Stimulated activated CD4-positive, alpha-beta T cell treated with anti-CD3 and anti-CD28 coated beads, TNF-alpha, amount 100 ng/mL, for 4 hours (primary cell): ENCODE results near the gene NATD1.

Experiments used
- DNase-seq, 3 experiments: peaks; one replicate each; pipeline ENCODE4 v3.0.0-alpha.2; 2020; ENCODE audit warnings: low read depth in 3 of 3

The NATD1 gene

GRCh38 chr17:21217346-21217745, 35.9 kb downstream of the NATD1 start:
- DNase-seq: no peak

GRCh38 chr17:21215935-21216334, 37.3 kb downstream of the NATD1 start:
- DNase-seq: no peak

GRCh38 chr17:21214777-21215541, 38.3 kb downstream of the NATD1 start:
- DNase-seq: no peak

- peak; percentile 89 to 91 (median 90) for DNase-seq
Observed at GRCh38 chr17:21214015-21214776, 39.0 kb downstream of the NATD1 start, which contains the start of gene TMEM11. Gene TMEM11 (minus strand): TSS chr17:21214161. CDS start chr17:21214152, 9 bp downstream.

GRCh38 chr17:21213638-21214014, 39.6 kb downstream of the NATD1 start:
- DNase-seq: peak in 1 of 3 experiments; percentile 0

- no peak for DNase-seq
Observed at GRCh38 chr17:21212826-21213637, 40.2 kb downstream of the NATD1 start.

- DNase-seq: no peak
Observed at GRCh38 chr17:21211825-21212479, 41.3 kb downstream of the NATD1 start.

- DNase-seq: no peak
Observed at GRCh38 chr17:21210411-21211076, 42.7 kb downstream of the NATD1 start.

GRCh38 chr17:21209511-21210175, 43.6 kb downstream of the NATD1 start:
- no peak for DNase-seq

GRCh38 chr17:21208352-21208751, 44.9 kb downstream of the NATD1 start:
- DNase-seq: no peak

GRCh38 chr17:21204935-21205334, 48.3 kb downstream of the NATD1 start:
- no peak for DNase-seq

- no peak for DNase-seq
Observed at GRCh38 chr17:21202512-21202911, 50.7 kb downstream of the NATD1 start.

- no peak for DNase-seq
Observed at GRCh38 chr17:21201874-21202273, 51.3 kb downstream of the NATD1 start.

- no peak for DNase-seq
Observed at GRCh38 chr17:21201298-21201595, 52.0 kb downstream of the NATD1 start.

- DNase-seq: no peak
Observed at GRCh38 chr17:21200590-21201297, 52.5 kb downstream of the NATD1 start.

GRCh38 chr17:21199856-21200255, 53.4 kb downstream of the NATD1 start:
- DNase-seq: no peak

GRCh38 chr17:21199311-21199710, 53.9 kb downstream of the NATD1 start:
- DNase-seq: no peak

GRCh38 chr17:21198411-21198810, 54.8 kb downstream of the NATD1 start:
- DNase-seq: no peak

GRCh38 chr17:21196126-21196525, 57.1 kb downstream of the NATD1 start:
- DNase-seq: no peak

- no peak for DNase-seq
Observed at GRCh38 chr17:21194703-21195102, 58.5 kb downstream of the NATD1 start.
